NOMO-1 (cell line): ENCODE results near the gene PRB2.
"Not testable (repeated sequence)": the region's sequence is repeated elsewhere in the genome, so short reads cannot be mapped to it uniquely, and the experiment has no call there.

Source experiments
- DNase-seq, 2 experiments: peaks; one replicate each; lab custom pipeline; 2025; ENCODE audit not compliant: unreplicated experiment in 2 of 2; lab: John Stamatoyannopoulos, UW

The PRB2 gene

DNA sequence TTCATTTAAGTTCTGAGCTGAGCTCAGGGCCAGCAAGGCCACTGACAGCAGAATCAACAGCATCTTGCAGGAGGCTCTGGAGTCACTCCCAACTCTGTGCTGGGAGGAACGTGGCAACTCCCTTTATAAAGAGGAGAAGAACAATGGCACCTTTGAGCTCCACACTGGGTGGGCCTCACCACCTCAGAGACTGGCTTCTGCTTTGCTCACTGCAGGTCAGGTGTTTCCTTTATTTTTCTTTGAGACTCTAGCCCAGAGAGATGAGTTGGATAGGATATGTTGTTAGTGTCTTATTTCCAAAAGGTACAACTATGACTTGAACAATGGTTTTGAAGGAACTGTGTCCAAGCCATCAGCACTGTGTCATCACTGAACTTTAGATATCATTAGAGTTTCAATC, at the start of gene PRB2:
Gene PRB2 (minus strand): TSS at position 101 of the 400 bp plus-strand sequence. CDS start 38 bp downstream, at position 63.
- not testable (repeated sequence) for DNase-seq

DNA sequence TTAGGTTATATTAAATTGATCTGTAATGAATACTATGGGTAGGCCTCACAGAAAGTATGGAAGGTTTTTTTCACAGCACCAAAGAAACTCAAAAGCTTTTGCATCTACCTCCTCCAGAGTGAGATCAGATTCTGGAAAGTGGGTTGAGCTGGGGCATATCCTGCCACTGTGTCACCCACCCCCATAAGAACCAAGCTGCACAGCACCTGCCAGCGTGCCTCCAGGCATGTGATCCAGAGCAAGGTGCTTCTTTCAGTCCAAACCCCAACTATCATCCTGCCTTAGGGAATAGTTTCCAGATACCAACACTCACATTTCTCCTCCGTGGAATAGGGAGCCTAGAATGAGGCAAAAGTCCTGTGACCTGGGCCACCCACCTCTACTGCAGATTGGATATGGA, 42.6 kb upstream of the PRB2 start:
- no peak for DNase-seq

DNA sequence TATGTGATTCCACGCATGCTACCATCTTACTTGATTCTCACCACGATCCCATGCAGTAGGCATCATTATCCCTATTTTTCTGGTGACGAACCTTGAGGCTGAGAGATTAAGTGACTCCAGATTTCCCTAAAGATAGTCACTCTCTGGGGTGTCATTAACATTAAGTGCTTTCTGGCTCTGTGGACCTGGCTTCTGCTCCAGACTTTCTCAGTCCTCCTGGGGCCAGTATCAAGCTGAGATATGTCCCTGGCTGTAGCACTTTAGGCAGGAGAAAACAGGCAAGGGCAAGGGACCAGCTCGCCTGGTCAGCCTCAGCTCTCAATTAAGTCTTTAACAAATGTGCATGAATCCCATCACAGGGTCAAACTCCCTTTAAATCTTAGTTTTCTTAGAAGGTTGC, 38.3 kb upstream of the PRB2 start:
- DNase-seq = no peak

- DNase-seq = no peak
Measured at GRCh38 chr12:11431486-11431885, 36.1 kb upstream of the PRB2 start.

- no peak for DNase-seq
Measured at GRCh38 chr12:11427341-11427740, 32.0 kb upstream of the PRB2 start.

DNA sequence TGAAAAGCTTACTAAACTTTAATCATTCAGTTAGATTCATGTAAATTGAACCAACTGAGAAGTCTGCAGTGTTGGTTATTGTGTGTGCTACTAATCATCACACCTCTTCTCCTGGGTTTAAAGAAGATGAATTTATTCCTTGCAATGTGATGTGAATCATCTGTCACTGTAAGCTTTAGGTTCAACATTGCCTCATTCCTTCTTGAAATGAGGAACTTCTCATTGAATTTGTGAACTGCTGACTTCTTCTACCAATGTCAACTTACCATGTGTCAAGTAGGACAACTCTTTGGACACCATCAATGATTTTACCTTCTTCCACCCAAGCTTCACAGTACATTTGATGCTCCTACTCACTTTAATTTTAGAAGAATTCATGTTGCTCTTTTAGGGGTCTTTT, 17.4 kb upstream of the PRB2 start:
- DNase-seq = no peak

- no peak for DNase-seq
Measured at GRCh38 chr12:11408096-11408495, 12.7 kb upstream of the PRB2 start.

- DNase-seq = no peak
Measured at GRCh38 chr12:11397366-11397765, 2.0 kb upstream of the PRB2 start.

DNA sequence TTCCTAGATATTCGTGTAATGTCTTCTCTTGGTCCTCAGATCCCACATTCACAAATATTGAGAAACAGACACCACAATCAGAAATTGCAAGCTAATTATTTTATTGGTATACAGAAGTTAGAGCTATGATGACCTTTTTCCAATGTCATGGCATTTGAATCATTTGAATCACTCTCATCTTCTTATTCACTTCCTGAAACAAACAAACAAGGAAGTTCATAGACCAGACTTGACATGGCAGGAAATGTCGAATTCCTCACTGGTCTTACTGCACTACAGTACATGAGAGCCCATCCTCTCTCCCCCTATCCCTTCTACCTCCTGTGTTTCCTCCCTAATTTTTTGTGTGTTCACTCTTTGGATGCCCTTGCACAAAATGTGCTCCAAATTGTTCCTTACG, 3.9 kb downstream of the PRB2 start:
- not testable (repeated sequence) for DNase-seq

- not testable (repeated sequence) for DNase-seq
Measured at GRCh38 chr12:11377420-11377819, 17.9 kb downstream of the PRB2 start.

DNA sequence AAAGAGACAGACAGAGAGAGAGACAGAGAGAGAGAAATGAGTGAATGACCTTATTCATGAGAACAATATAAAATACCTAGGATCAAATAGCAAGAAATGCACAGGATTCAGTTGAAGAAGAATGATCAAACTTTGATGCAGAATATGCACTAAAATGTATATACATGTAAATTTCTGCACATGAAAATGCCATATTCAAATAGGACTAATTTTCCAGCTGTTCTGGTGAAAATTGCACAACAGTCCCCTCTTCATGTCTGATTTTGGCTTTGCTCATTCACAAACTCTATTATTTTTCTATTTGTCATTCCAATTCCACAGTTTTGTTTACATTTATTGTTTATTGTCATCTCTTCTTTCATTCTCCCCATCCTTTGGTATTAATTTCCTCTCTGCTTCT, 34.2 kb downstream of the PRB2 start:
- no peak for DNase-seq

DNA sequence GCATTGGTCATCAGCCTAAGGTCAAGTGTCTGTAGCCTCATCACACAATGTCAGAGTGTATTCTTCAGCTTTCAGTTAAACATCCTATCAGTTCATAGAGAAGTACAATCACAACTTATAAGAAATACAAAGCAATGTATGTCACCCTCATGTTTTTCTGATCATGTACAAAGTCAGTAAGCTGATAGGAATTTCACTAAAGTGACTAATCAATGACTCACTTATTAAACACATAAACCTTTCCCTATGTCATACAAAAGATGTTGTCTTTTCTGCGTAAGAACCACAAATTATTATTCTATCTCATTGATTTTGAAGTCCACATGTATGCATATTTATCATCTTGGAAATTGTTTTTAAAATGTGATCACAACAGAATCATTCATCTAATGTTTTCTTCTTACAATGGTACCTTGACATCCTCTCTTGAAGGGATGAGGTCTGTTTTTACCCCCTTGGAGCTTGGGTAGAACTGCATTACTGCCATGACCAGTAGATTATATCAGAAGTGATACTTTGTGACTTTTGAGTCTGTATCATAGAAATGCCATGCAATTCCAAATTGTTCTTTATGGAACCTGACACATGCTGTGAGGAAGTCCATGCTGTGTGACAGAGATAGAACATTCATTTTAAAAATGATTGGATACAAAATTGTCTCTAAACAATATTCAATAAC, 35.0 kb downstream of the PRB2 start:
- not testable (repeated sequence) for DNase-seq

DNA sequence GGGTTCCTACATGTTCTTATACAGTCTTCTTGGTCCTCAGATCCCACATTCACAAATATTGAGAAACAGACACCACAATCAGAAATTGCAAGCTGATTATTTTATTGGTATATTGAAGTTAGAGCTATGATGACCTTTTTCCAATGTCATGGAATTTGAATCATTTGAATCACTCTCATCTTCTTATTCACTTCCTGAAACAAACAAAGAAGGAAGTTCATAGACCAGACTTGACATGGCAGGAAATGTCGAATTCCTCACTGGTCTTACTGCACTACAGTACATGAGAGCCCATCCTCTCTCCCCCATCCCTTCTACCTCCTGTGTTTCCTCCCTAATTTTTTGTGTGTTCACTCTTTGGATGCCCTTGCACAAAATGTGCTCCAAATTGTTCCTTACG, 43.6 kb downstream of the PRB2 start:
- DNase-seq = not testable (repeated sequence)

- no peak for DNase-seq
Measured at GRCh38 chr12:11348439-11348838, 46.9 kb downstream of the PRB2 start.

- DNase-seq = no peak
Measured at GRCh38 chr12:11347810-11348209, 47.6 kb downstream of the PRB2 start.

GRCh38 chr12:11344500-11344899, 50.9 kb downstream of the PRB2 start:
- no peak for DNase-seq
